NK-92 treated with Interleukin-12 subunit alpha and Interleukin-12 subunit beta, amount 100 ng/mL, for 24 hours (cell line): ENCODE results near the gene ARHGAP8.

ENCODE experiments used
- DNase-seq: peaks from one replicate; lab custom pipeline; 2025; lab: John Stamatoyannopoulos, UW

The ARHGAP8 gene

GRCh38 chr22:44752285-44753188 is at the start of gene ARHGAP8:
Gene ARHGAP8 (plus strand): TSS chr22:44752575. CDS start chr22:44786528, 33,953 bp downstream.
- no peak for DNase-seq

- DNase-seq, result no peak
Measured at GRCh38 chr22:44703255-44703870, 49.0 kb upstream of the ARHGAP8 start.

GRCh38 chr22:44704159-44705021 is 48.0 kb upstream of the ARHGAP8 start:
- no peak for DNase-seq

GRCh38 chr22:44705022-44705297 is 47.4 kb upstream of the ARHGAP8 start:
- no peak for DNase-seq

GRCh38 chr22:44706488-44706887 is 45.9 kb upstream of the ARHGAP8 start:
- DNase-seq, result no peak

GRCh38 chr22:44707178-44707577 is 45.2 kb upstream of the ARHGAP8 start:
- DNase-seq, result no peak

- DNase-seq, result no peak
Measured at GRCh38 chr22:44707752-44708151, 44.6 kb upstream of the ARHGAP8 start.

- no peak for DNase-seq
Measured at GRCh38 chr22:44709881-44710392, 42.4 kb upstream of the ARHGAP8 start.

- no peak for DNase-seq
Measured at GRCh38 chr22:44710474-44711240, 41.7 kb upstream of the ARHGAP8 start.

- no peak for DNase-seq
Measured at GRCh38 chr22:44711241-44711560, 41.2 kb upstream of the ARHGAP8 start.

- DNase-seq, result no peak
Measured at GRCh38 chr22:44711690-44712555, 40.5 kb upstream of the ARHGAP8 start.

- no peak for DNase-seq
Measured at GRCh38 chr22:44712962-44713361, 39.4 kb upstream of the ARHGAP8 start.

GRCh38 chr22:44714703-44715350 is 37.5 kb upstream of the ARHGAP8 start:
- DNase-seq, result no peak

GRCh38 chr22:44718418-44718817 is 34.0 kb upstream of the ARHGAP8 start:
- DNase-seq, result no peak

- no peak for DNase-seq
Measured at GRCh38 chr22:44719586-44720368, 32.6 kb upstream of the ARHGAP8 start.

- no peak for DNase-seq
Measured at GRCh38 chr22:44721213-44721612, 31.2 kb upstream of the ARHGAP8 start.

GRCh38 chr22:44722611-44723010 is 29.8 kb upstream of the ARHGAP8 start:
- no peak for DNase-seq

GRCh38 chr22:44723801-44724200 is 28.6 kb upstream of the ARHGAP8 start:
- no peak for DNase-seq

- DNase-seq, result no peak
Measured at GRCh38 chr22:44724416-44724815, 28.0 kb upstream of the ARHGAP8 start.

- DNase-seq, result no peak
Measured at GRCh38 chr22:44724859-44725258, 27.5 kb upstream of the ARHGAP8 start.
